ENCODE results near the gene PPM1A.
A peak's percentile ranks its signal among the peaks of the same experiment; 100 is the strongest.

PPM1A gene

DNA sequence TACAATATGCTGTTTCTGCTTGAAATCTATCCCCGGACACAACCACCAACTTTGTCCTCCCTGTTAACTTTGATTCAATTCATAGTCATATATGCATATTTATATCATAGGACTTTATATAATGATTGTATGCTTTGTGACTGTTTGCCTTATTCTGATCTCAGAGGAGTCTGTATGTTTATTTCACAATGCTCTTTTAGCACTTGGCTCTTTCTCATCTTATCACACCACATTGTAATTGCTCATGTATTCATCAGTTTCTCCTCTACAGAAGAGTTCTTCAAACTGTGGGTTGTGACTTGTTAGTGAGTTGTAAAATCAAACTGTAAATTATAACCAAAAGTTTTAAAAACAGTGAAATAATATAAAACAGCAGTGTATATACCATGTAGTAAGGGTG is 21.7 kb upstream of the PPM1A start:
- DNase-seq: no peak

DNA sequence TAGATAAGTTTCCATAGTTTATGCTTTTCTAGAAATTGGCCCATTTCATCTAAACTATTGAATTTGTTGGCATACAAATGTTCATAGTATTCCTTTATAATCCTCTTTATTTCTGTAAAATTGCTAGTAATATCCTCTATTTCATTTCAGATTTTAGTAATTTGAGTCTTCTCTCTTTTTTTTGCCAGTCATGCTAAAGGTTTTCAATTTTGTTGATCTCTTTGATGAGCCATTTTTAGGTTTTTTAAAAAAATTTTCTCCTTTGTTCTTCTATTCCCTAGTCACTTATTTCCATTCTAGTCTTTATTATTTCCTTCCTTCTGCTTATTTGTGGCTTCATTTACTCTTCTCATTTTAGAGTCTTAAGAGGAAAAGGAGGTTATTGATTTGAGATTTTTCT is 19.4 kb upstream of the PPM1A start:
- no peak for DNase-seq

DNA sequence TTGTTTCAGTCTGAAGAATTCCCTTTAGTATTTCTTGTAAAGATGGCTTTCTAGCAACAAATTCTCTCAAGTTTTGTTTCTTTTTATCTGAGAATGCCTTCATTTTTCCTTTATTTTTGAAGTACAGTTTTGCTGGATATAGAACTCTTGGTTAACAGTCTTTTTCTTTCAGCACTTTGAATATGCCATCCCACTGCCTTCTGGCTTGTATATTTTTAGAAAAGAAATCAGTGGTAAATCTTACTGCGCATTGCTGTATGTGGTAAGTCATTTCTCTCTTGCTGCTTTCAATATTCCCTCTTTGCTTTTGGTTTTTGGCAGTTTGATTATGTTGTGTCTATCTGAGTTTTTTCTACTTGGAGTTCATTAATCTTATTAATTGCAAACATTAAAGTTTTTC is 16.8 kb upstream of the PPM1A start:
- DNase-seq: no peak

DNA sequence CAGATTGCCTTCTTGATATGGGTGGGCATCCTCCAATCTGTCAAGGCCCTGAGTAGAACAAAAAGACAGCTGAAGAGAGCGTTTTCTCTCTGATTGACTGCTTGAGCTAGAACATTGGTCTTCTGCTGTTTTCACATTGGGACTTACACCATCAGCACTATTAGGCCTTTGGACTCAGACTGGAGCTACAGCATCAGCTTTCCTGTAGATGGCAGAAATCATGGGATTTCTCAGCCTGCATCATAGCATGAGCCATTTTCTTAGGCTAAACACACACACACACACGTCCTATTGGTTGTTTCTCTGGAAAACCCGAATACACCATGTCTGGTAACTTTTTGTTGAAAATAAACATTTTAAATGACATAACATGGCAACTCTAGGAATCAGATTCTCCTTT is 15.8 kb upstream of the PPM1A start:
- no peak for DNase-seq

DNA sequence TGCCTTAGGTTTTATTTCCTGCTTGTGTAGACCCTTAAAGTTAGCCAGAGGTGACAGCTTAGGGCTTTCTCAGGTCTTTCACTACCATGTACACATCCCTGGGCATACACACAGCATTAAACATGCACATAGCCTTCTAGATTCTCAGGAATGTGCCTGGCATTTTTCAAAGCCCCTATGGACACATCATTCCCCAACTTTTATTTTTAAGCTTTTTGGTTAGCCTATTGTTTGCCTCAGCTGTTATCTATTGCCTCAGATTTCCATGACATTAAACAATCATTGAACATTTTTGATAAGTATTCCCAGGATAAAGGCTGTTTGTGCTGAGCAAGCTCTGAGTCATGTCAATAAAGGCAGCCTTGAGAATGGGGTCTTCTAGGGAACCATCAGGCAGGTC is 15.1 kb upstream of the PPM1A start:
- DNase-seq: no peak

DNA sequence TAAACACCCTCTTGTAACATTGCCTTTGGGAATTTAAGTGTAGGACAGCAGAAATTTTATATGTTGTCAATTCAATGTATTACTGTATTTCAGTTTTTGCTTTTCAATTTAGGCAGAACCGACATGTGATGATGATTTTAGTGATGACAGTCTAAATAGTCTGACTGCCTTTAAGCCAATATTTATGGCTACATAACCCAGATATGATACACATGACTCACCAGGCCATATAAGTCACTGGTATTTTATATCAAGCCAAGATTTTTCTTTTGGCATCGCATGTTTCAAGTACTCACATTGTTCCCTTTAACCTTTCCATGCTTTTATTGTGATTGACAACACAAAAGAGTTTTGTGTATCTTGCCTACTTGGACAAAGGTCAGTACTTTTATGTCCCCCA is 13.6 kb upstream of the PPM1A start:
- no peak for DNase-seq

DNA sequence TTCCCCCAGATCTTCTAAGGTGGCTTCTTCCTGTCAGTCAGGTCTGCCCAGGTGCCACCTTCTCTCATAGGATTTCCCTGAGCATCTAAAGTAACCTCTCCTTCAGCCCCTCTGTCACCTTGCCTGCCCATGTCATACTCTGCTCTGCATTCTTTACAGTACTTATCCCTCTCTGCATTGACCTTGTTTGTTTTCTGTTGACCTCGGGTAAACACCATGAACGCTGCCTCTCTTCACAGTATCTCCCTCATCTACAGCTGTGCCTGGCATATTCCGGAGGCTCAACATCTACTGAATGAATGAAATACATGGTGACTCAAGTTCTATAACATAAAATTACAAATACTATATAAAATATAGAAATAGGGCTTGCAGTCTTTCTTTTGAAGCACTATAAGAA is 10.1 kb upstream of the PPM1A start:
- DNase-seq: no peak

DNA sequence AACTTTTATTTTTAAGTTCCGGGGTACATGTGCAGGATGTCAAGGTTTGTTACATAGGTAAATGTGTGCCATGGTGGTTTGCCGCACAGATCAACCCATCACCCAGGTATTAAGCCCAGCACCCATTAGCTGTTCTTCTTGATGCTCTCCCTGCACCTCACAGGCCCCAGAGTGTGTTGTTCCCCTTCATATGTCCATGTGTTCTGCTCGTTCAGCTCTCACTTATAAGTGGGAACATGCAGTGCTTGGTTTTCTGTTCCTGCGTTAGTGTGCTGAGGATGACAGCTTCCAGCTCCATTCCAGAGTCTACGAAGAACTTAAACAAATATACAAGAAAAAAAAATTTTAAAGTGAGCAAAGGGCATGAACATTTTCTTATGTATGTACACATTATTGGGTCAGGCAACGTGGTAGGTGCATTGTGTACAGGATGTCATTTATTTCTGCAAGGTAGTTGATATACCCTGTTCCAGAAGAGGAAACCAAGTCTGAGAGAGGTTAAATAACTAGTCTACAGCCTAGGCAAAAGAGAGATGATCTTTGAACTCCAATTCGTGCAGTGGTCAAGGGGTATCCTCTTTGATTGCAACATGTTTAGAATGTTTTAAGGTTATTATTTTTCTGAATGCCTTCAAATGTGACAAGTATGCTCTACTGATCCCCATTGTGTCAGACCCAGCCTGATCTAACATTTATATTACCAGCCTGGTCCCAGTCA is 8.7 kb upstream of the PPM1A start:
- no peak for DNase-seq

DNA sequence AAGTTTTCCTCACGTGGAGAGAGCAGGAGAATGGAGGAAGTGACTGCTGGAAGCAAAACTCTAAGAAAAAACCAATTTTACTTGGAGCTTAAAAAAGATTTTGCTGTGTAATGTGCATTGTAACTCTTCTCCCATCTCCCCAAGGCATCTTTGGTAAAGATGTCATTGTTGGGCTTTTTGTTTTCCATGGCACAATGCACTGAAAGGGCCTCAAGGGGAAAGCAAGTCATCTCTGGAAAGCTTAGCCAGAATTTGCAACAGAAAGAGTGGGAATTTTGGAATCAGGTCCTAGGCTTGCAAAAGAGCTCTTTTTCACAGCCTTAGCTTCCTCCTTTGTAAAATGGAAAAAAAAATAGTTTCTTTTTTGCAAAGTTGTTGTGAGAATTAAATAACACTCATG is 7.9 kb upstream of the PPM1A start:
- DNase-seq: no peak

DNA sequence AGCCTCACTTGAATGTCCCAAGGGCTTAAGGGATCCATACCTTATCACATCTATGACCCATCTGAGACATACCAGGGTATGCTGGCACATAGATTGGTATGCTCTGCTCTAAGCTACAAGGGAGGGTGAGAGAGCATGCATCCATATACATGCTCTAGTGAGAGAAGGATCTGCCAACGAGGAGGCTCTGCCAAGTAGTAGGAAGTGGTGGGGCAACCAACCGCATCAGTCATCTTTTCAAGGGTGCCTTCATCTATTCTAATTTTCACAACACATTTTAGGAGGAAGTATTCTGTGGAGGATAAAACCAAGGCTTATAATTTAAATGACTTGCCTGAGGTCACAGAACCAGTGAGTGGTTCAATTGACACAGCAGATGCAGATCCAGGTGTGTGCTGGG is 6.6 kb upstream of the PPM1A start:
- DNase-seq: peak in 1 of 5 experiments; percentile 38

DNA sequence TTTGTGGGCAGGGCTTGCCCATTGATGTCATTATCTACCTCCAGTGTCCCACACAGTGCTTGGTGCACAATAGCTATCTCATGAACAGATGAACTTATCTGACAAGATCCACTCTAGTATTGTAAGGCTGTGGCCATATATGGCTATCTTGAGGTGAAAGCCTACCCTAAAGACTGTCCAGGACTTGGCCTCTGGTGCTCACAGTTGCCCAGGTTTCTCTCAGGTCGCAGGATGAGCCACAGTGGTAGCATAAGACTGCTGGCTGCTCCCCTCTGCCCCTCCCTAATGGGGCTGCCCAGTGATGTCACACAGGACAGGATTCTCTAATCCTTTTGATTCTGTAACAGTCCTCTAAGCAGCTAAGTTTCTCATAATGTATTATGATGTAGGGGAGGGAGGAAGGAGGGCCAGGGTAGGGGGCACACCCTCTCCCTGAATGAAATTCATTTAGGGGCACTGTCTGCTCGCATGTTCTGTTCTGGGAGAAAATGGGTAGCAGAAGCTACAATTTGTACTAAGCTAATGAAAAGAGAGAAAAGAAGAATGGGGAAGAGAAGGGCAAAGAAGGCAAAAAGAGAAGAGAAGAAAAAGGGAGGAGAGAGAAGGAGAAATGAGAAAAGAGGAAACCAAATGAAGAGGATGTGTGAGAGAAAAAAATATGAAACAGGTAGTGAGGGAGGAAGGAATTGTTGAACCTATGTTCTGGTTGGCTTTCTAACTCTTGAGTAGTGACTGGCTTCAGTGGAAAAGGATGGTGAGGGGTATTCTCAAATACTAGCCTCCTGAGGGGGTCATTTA is 3.4 kb upstream of the PPM1A start:
- DNase-seq: no peak

DNA sequence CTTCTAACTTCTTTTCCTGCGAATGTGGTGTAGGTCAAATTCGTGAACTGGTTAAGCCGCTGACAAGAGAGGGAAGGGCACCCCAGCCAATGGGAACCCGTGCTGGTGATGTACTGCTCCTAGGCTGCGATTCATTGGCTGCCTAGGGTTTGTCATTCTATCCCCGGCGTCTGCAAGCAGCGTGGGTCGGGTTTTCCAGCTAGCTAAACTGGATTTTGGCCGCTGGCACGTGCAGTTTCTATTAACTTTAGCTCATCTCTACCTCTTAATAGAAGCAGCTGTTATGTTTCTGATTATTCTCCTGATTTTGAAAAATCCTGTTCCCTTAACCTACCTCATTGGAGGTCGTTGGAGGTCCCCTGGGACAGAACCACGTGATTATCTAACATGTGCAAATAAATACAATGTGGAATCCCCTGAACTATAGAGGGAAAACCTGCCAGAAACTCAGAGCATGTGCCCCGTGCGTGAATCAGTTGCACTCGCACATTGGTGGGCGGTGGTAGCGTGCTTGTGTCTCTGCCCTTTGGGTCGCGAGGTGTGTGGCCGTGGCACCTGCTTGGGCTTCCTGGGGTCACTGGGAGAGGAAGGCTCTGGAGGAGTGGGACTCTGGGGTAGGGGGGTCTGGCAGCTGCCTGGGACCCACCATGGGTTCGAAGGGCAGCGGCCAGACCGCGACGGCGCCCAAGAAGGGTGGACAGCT is 876 bp upstream of the PPM1A start:
- peak; percentile 50 to 96 (median 76) for DNase-seq

DNA sequence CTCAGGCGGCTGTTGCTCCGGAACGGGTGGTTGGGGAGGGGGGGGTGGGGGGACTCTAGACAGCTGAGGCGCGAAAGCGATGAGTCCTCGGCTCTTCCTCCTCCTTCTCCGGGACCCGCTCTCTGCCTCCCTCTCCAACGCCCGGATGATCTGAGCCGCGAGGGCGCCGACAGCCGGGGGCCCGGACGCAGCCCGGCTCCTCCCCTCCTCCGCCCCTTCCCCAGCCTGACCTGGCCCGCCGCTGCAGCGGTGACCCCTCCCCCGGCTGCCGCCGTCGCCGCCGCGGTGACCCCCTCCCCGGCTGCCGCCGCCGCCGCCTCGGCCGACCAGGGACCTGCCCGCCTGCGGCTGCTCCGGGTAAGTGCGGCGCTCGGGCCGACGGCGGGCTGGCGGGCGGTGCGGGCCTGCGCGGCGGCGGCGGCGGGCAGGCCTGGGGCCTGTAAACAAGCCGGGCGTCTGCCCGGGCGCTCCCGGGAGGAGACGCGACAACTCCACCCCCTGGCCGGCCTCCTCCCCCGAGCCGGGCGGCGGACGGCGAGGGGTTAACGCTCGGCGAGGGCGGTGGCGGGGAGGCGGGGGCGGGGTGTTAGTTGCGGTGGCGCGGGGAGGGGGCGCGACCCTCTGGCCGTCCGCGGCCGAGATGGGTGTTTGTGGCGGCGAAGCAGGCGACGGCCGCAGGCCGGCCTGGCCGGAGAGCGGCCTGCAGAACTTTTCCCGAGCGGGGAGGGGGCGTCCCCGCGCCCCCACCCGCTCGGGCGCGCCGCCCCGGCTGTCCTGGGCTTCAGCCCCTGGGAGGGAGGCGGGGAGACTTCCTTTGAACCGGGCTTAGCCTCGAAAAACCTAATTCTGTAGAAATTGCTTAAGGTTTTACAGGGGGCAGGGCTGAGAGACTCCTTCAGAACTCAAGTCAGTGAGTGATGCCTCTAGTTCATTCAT is 568 bp downstream of the PPM1A start:
- DNase-seq: peak; percentile 36 to 84 (median 55)

DNA sequence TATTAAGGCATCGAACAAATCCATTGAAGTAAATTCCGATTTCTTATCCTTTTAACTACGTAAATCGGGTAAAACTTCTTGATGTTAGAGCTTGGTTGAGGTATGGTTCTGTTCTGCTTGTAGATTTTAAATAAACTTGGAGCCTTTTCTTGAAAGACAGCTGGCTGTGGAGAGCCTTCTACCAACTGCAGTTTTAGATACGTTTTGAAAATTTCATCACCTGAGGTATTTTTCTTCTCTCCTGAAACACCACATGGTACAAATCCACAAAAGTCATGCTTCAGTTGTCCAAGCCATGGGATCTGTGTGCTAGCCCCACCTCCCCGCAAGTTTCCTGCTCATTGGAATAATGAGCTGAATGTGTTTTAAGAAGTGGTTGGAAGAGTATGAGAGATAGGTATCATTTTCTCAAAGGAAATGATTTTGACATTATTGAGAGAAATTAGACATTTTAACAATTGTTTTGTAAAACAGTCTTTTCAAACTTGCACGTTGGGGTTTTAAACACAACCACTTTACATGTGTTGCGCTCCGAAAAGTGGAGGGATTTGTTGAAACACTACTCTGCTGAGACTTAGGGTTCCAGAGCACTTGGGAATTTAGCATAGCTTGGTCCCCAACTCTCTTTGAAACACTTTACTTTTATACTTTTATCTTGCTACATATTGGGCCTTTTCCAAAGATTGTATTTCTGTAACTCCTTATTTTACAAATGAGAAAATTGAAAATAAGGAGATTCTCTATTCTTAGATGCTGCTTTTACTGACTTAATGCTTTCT is 1.4 kb downstream of the PPM1A start:
- DNase-seq: no peak

DNA sequence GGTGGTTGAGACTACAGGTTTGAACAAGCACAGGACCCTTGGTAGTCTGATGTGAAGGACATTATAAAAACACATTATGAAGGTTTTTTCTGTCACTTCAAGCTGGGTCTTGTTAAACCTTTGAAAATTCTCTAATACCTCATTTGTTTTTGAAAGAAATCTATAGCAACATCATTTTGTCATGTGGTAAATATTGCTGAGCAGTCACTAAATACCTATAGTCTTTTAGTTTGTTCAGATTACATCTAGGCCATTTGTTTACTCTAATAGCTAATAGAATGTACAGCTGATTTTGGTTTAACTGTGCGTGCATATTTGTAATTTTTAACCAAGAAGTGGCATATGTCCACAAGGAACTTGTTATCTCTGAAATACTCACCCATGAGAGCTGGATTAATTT is 2.9 kb downstream of the PPM1A start:
- DNase-seq: no peak

DNA sequence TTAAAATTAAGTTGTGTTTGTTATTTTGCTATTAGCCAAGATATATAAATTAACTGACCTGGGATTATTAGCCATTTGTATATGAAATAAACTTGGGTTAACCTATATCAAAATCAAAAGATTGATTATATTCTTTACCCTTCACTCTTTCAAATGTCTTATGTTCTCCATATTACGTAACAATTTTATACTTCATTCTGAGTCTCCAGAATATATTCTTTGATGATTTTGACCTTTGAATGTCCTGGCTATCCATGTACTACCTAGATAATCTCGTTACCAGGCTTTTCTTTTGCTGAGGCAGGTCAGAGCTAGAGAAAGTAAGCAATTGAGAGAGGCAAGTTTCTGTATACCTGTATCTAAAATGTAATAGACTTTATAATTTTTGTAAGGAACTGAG is 3.6 kb downstream of the PPM1A start:
- no peak for DNase-seq

DNA sequence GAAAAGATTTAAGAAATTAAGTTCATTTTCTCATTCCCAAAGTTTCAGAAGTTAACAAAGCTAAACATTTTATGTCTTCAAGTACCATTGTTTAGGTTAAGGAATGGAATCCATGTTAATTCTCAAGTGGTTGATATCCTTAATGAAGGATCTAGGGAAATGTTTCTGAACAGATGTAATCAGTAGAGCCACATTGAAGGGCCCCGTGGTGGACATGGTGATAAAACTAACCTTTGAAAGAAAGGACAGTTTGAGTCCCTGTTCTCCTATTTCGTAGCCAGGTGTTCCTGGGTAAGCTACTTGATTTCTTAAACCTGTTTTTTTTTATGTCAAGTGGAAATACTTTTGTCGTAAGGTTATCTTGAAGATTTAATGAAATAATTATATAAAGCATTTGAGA is 4.6 kb downstream of the PPM1A start:
- DNase-seq: no peak

DNA sequence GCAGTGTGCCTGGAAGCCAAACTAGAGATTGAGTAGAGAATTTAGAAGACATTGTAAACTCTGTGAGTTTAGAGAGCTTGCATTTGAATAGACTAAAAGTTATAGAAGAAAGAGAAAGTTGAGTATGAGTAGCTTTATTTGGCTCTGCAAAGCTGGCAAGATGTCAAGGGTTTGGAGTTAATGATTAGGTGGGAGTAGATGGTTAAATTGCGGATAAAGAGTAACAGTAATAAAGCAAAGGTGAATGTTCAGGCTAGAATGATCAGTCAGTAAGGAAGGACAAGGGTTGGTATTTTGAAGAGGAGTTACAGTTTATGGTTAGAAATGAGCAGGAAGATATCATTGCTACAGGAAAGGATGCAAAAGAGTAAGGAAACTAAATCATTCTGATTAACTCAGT is 5.2 kb downstream of the PPM1A start:
- no peak for DNase-seq

DNA sequence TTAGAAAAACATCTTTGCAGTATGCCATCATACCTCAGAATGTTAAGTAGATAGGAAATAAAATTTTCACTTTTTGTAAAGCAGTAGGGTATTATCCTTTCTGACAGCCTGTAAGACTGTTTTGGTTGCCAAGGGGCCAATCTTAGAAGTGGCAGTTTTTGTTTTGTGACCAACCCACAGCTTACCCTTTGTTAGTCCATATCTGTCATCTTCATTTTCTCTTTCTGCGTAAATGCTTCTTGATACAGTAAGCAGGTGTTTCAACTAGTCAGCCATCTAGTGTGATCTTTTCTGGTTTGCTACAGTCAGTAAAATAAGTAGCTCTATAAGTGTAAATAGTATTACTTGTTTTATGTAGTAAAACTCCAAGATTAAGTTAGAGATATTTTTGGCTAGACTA is 8.8 kb downstream of the PPM1A start:
- peak in 1 of 5 experiments; percentile 43 for DNase-seq

DNA sequence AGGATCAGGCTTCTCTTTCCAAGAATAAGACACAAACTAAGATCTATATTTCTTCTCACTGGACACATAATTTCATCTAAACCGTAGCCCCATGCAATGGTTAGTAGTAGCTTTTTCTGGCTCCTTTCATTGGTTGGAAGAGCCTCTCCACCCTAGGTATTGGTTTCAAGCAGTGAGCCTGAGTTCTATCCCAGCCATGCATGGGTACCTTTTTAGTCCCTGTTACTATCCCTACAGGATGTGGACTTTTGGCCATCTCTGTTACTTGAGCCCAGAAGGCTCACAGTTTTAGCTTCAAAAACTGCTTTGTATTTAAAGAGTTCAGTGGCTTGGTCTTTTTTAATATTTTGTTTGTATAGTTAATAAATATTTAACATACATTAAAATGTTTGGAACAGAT is 16.1 kb downstream of the PPM1A start:
- no peak for DNase-seq

DNA sequence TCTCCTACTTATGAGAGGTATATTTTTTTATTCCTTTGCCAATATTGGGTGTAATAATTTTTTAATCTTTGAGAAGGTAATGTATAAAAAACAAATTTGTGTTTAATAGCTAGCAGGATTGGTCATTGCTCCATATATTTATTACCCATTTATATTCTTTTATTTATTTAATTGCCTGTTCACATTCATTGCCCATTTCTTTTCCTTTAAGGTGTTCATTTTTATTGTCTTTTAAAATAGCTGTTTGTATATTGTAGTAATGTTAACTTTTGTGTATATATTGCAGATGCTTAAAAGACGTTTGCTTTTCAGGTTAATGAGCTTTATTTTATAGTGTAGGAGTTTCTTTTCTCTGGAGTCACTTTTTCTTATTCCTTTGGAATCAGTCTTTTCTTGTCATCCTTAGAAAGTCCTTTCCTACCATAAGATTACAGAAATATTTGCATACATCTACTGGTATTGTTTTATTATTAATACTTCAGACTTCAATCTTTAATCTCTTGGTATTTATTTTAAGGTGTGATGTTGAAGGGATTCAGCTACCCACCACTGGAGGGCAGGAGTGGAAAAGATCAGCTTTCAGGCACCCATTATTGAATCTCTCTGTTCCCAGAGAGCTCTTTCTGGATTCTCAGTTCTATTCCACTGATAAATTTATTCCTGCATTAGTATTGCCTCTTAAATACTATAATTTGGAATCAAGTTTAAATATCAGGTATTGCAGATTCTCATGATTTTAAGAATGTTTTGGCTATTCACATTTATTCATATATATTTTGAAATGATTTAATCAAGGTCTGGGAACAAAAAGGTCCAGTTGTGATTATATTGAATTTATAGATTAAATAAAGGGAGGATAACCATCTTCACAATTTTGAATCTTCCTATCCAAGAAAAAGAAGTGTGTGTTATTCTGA is 17.3 kb downstream of the PPM1A start:
- peak in 1 of 5 experiments; percentile 19 for DNase-seq
